Liver (tissue), 3 donors: ENCODE results near the gene BCS1L.

Experiments used
- EGR1 ChIP-seq, 2 donors: IDR thresholded peaks; 2 replicates each; pipeline ENCODE4 v1.6.1; 2016 to 2018; ENCODE audit warnings: antibody characterized with exemption in 2 of 2, low read depth in 2 of 2
- FOXA1 ChIP-seq: IDR thresholded peaks from 2 replicates; pipeline ENCODE4 v1.6.1; 2016; ENCODE audit warnings: antibody characterized with exemption
- GABPA ChIP-seq, 2 donors: IDR thresholded peaks in 1 of 2; conservative IDR thresholded peaks in 1 of 2; 2 replicates each; pipeline ENCODE4 v1.6.1; 2016; ENCODE audit warnings: antibody characterized with exemption in 2 of 2, mild to moderate bottlenecking in 1 of 2, moderate library complexity in 1 of 2
- HNF4G ChIP-seq: IDR thresholded peaks from 2 replicates; pipeline ENCODE4 v1.6.1; 2016; ENCODE audit warnings: antibody characterized with exemption
- JUND ChIP-seq, 2 donors: IDR thresholded peaks; 2 replicates each; pipeline ENCODE4 v1.6.1; 2016; ENCODE audit warnings: antibody characterized with exemption in 2 of 2
- NR2F2 ChIP-seq: IDR thresholded peaks from 2 replicates; pipeline ENCODE4 v1.6.1; 2016; ENCODE audit warnings: antibody characterized with exemption
- RAD21 ChIP-seq, 2 donors: IDR thresholded peaks; 2 replicates each; pipeline ENCODE4 v1.6.1; 2016; ENCODE audit warnings: antibody characterized with exemption in 2 of 2, mild to moderate bottlenecking in 2 of 2
- RXRA ChIP-seq, 2 donors: IDR thresholded peaks; 2 replicates each; pipeline ENCODE4 v1.6.1; 2017 to 2018; ENCODE audit warnings: antibody characterized with exemption in 2 of 2, mild to moderate bottlenecking in 1 of 2
- TAF1 ChIP-seq: conservative IDR thresholded peaks from 2 replicates; pipeline ENCODE4 v1.6.1; 2016; ENCODE audit warnings: antibody characterized with exemption, mild to moderate bottlenecking
- TF ChIP-seq, protein P1 (sequence below): fragments of 150-350 bp; IDR thresholded peaks from 2 replicates; pipeline ENCODE4 v1.5.1; 2017; ENCODE audit warnings: improper control_type of control experiment, low read depth, low read length; ENCODE audit not compliant: missing input control
- TF ChIP-seq, protein P2 (sequence below): IDR thresholded peaks from 2 replicates; pipeline ENCODE4 v1.6.1; 2016; ENCODE audit warnings: antibody characterized with exemption
- TF ChIP-seq, protein P3 (sequence below): IDR thresholded peaks from 2 replicates; pipeline ENCODE4 v1.6.1; 2016; ENCODE audit warnings: antibody characterized with exemption
- TF ChIP-seq, protein P4 (sequence below): IDR thresholded peaks from 2 replicates; pipeline ENCODE4 v1.6.1; 2016; ENCODE audit warnings: antibody characterized with exemption, mild to moderate bottlenecking
- donor health status: healthy.
- donor health status: healthy.

DNA sequence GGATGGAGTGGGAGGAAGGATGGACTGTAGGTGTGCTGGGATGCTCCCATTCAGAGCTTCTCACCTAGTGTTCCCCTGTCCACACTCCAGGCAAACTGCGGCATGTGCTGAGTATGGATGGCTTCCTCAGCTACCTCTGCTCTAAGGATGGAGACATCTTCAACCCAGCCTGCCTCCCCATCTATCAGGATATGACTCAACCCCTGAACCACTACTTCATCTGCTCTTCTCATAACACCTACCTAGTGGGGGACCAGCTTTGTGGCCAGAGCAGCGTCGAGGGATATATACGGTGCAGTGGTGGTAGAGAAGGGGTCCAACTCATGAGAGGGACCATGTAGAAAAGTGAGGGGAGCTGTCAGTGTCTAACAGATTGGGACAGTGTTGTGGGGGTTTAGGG is 31.5 kb upstream of the BCS1L start:
- TF ChIP-seq, protein P1, sequence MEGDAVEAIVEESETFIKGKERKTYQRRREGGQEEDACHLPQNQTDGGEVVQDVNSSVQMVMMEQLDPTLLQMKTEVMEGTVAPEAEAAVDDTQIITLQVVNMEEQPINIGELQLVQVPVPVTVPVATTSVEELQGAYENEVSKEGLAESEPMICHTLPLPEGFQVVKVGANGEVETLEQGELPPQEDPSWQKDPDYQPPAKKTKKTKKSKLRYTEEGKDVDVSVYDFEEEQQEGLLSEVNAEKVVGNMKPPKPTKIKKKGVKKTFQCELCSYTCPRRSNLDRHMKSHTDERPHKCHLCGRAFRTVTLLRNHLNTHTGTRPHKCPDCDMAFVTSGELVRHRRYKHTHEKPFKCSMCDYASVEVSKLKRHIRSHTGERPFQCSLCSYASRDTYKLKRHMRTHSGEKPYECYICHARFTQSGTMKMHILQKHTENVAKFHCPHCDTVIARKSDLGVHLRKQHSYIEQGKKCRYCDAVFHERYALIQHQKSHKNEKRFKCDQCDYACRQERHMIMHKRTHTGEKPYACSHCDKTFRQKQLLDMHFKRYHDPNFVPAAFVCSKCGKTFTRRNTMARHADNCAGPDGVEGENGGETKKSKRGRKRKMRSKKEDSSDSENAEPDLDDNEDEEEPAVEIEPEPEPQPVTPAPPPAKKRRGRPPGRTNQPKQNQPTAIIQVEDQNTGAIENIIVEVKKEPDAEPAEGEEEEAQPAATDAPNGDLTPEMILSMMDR, result no peak
- TF ChIP-seq TAF1 (no peak), FOXA1 (no peak), NR2F2 (no peak), RAD21 (IDR thresholded peaks at IDR 0.05) (no peak), RXRA (IDR thresholded peaks at IDR 0.05) (no peak), HNF4G (no peak), GABPA (IDR thresholded peaks at IDR 0.05 in 1 of 2, conservative IDR thresholded peaks at IDR 0.05 in 1 of 2) (no peak), JUND (IDR thresholded peaks at IDR 0.05) (no peak), EGR1 (IDR thresholded peaks at IDR 0.05; ENCODE audit: low read depth in 2 of 2) (no peak)
- TF ChIP-seq, protein P2, sequence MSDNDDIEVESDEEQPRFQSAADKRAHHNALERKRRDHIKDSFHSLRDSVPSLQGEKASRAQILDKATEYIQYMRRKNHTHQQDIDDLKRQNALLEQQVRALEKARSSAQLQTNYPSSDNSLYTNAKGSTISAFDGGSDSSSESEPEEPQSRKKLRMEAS, result no peak
- TF ChIP-seq, protein P3, sequence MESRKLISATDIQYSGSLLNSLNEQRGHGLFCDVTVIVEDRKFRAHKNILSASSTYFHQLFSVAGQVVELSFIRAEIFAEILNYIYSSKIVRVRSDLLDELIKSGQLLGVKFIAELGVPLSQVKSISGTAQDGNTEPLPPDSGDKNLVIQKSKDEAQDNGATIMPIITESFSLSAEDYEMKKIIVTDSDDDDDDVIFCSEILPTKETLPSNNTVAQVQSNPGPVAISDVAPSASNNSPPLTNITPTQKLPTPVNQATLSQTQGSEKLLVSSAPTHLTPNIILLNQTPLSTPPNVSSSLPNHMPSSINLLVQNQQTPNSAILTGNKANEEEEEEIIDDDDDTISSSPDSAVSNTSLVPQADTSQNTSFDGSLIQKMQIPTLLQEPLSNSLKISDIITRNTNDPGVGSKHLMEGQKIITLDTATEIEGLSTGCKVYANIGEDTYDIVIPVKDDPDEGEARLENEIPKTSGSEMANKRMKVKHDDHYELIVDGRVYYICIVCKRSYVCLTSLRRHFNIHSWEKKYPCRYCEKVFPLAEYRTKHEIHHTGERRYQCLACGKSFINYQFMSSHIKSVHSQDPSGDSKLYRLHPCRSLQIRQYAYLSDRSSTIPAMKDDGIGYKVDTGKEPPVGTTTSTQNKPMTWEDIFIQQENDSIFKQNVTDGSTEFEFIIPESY, result no peak
- TF ChIP-seq, protein P4, sequence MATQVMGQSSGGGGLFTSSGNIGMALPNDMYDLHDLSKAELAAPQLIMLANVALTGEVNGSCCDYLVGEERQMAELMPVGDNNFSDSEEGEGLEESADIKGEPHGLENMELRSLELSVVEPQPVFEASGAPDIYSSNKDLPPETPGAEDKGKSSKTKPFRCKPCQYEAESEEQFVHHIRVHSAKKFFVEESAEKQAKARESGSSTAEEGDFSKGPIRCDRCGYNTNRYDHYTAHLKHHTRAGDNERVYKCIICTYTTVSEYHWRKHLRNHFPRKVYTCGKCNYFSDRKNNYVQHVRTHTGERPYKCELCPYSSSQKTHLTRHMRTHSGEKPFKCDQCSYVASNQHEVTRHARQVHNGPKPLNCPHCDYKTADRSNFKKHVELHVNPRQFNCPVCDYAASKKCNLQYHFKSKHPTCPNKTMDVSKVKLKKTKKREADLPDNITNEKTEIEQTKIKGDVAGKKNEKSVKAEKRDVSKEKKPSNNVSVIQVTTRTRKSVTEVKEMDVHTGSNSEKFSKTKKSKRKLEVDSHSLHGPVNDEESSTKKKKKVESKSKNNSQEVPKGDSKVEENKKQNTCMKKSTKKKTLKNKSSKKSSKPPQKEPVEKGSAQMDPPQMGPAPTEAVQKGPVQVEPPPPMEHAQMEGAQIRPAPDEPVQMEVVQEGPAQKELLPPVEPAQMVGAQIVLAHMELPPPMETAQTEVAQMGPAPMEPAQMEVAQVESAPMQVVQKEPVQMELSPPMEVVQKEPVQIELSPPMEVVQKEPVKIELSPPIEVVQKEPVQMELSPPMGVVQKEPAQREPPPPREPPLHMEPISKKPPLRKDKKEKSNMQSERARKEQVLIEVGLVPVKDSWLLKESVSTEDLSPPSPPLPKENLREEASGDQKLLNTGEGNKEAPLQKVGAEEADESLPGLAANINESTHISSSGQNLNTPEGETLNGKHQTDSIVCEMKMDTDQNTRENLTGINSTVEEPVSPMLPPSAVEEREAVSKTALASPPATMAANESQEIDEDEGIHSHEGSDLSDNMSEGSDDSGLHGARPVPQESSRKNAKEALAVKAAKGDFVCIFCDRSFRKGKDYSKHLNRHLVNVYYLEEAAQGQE, result no peak
